CD4-positive, alpha-beta T cell treated with Interleukin-17A for 1 hour (primary cell): ENCODE results near the gene RTEL1.
"Not testable (repeated sequence)": the region's sequence is repeated elsewhere in the genome, so short reads cannot be mapped to it uniquely, and the experiment has no call there.

Experiments
- DNase-seq: peaks from one replicate; pipeline ENCODE4 v3.0.0-alpha.2; 2020

RTEL1 gene

GRCh38 chr20:63652192-63652980, 5.7 kb upstream of the RTEL1 start:
- peak; percentile 50 for DNase-seq

- peak; percentile 77 for DNase-seq
These were observed 4.8 kb upstream of the RTEL1 start, which contains the start of gene STMN3 for GRCh38 chr20:63653041-63653973. Gene STMN3, minus strand, starts transcription at chr20:63653424. Its CDS starts 79 bp downstream, at chr20:63653345.

GRCh38 chr20:63653974-63654668, 4.0 kb upstream of the RTEL1 start:
- DNase-seq, result no peak

- no peak for DNase-seq
These were observed 2.9 kb upstream of the RTEL1 start for GRCh38 chr20:63655249-63655648.

GRCh38 chr20:63656451-63656850, 1.7 kb upstream of the RTEL1 start:
- no peak for DNase-seq

GRCh38 chr20:63657260-63657936, 714 bp upstream of the RTEL1 start:
- no peak for DNase-seq

GRCh38 chr20:63658749-63659187, 656 bp downstream of the RTEL1 start:
- no peak for DNase-seq

GRCh38 chr20:63659370-63659769, 1.3 kb downstream of the RTEL1 start:
- DNase-seq, result no peak

- not testable (repeated sequence) for DNase-seq
These were observed 2.1 kb downstream of the RTEL1 start for GRCh38 chr20:63660174-63660573.

- no peak for DNase-seq
These were observed 2.5 kb downstream of the RTEL1 start for GRCh38 chr20:63660622-63661021.

GRCh38 chr20:63661108-63661507, 3.0 kb downstream of the RTEL1 start:
- DNase-seq, result no peak

GRCh38 chr20:63661959-63662812, 4.1 kb downstream of the RTEL1 start:
- DNase-seq, result no peak

GRCh38 chr20:63662813-63663189, 4.7 kb downstream of the RTEL1 start:
- DNase-seq, result no peak

- DNase-seq, result no peak
These were observed 5.4 kb downstream of the RTEL1 start for GRCh38 chr20:63663332-63664066.

GRCh38 chr20:63664143-63664851, 6.2 kb downstream of the RTEL1 start:
- no peak for DNase-seq

GRCh38 chr20:63664861-63665594, 6.9 kb downstream of the RTEL1 start:
- DNase-seq, result no peak

- DNase-seq, result no peak
These were observed 7.6 kb downstream of the RTEL1 start for GRCh38 chr20:63665708-63666107.

GRCh38 chr20:63667858-63668257, 9.7 kb downstream of the RTEL1 start:
- no peak for DNase-seq

- DNase-seq, result no peak
These were observed 10.2 kb downstream of the RTEL1 start for GRCh38 chr20:63668351-63668750.
